ENCODE results near the gene FAM114A1.

DNA sequence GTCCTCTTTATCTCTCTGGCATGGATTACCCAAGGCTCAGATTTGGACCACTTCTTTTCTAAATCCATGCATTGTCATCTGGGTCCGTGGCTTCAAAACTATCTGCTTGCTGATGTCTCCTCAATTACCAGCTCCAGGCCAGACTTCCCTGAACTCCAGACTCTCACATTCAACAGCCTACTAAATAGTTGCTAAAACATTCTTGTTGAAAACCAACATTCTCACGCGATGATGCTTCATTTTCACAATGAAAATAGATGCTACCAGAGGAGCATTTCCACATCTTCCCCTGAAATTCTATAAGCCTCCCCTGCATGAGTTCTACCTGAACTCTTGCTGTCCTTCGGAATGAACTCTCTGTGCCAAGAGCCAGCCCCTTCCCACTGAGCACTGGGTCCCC is 5.8 kb upstream of the FAM114A1 start:
- no peak for TF ChIP-seq EZH2 (IDR thresholded peaks at IDR 0.05; ENCODE audit: borderline replicate concordance, insufficient read depth, low read length, poor library complexity, severe bottlenecking)
- TF ChIP-seq, protein P1, sequence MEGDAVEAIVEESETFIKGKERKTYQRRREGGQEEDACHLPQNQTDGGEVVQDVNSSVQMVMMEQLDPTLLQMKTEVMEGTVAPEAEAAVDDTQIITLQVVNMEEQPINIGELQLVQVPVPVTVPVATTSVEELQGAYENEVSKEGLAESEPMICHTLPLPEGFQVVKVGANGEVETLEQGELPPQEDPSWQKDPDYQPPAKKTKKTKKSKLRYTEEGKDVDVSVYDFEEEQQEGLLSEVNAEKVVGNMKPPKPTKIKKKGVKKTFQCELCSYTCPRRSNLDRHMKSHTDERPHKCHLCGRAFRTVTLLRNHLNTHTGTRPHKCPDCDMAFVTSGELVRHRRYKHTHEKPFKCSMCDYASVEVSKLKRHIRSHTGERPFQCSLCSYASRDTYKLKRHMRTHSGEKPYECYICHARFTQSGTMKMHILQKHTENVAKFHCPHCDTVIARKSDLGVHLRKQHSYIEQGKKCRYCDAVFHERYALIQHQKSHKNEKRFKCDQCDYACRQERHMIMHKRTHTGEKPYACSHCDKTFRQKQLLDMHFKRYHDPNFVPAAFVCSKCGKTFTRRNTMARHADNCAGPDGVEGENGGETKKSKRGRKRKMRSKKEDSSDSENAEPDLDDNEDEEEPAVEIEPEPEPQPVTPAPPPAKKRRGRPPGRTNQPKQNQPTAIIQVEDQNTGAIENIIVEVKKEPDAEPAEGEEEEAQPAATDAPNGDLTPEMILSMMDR (IDR thresholded peaks at IDR 0.05; ENCODE audit: poor library complexity, severe bottlenecking), result no peak
- TF ChIP-seq, protein P2, sequence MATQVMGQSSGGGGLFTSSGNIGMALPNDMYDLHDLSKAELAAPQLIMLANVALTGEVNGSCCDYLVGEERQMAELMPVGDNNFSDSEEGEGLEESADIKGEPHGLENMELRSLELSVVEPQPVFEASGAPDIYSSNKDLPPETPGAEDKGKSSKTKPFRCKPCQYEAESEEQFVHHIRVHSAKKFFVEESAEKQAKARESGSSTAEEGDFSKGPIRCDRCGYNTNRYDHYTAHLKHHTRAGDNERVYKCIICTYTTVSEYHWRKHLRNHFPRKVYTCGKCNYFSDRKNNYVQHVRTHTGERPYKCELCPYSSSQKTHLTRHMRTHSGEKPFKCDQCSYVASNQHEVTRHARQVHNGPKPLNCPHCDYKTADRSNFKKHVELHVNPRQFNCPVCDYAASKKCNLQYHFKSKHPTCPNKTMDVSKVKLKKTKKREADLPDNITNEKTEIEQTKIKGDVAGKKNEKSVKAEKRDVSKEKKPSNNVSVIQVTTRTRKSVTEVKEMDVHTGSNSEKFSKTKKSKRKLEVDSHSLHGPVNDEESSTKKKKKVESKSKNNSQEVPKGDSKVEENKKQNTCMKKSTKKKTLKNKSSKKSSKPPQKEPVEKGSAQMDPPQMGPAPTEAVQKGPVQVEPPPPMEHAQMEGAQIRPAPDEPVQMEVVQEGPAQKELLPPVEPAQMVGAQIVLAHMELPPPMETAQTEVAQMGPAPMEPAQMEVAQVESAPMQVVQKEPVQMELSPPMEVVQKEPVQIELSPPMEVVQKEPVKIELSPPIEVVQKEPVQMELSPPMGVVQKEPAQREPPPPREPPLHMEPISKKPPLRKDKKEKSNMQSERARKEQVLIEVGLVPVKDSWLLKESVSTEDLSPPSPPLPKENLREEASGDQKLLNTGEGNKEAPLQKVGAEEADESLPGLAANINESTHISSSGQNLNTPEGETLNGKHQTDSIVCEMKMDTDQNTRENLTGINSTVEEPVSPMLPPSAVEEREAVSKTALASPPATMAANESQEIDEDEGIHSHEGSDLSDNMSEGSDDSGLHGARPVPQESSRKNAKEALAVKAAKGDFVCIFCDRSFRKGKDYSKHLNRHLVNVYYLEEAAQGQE (IDR thresholded peaks at IDR 0.05; ENCODE audit: borderline replicate concordance), result no peak
- no peak for TF ChIP-seq POLR2AphosphoS5 (IDR thresholded peaks at IDR 0.05)
- no peak for TF ChIP-seq EP300 (conservative IDR thresholded peaks at IDR 0.05; ENCODE audit: poor library complexity, severe bottlenecking)
